Endodermal cell (in vitro differentiated cells): ENCODE data around the gene IQCM. TPM values are rescaled to one million over a fixed set of nuclear protein-coding genes. Genes with fewer than 3 reads are reported as not detected.

Source experiments
- DNase-seq: peaks from one replicate; pipeline ENCODE4 v3.0.0-alpha.2; 2017
- H3K27ac ChIP-seq: 2 replicates; pipeline ENCODE4 v1.5.1; 2013; ENCODE audit warnings: mild to moderate bottlenecking, low read depth, low read length, moderate library complexity
- H3K27me3 ChIP-seq: 2 replicates; pipeline ENCODE4 v1.6.1; 2013; ENCODE audit warnings: mild to moderate bottlenecking, low read length, moderate library complexity; ENCODE audit not compliant: insufficient read depth, control insufficient read depth, poor library complexity, severe bottlenecking
- H3K36me3 ChIP-seq: 2 replicates; pipeline ENCODE4 v1.7.0; 2013; ENCODE audit warnings: mild to moderate bottlenecking, low read length, moderate library complexity; ENCODE audit not compliant: control insufficient read depth, insufficient read depth
- H3K4me1 ChIP-seq: one replicate; pipeline ENCODE4 v1.7.0; 2013; ENCODE audit warnings: low read length; ENCODE audit not compliant: control insufficient read depth, insufficient read depth
- H3K4me3 ChIP-seq: 2 replicates; pipeline ENCODE4 v1.5.1; 2013; ENCODE audit warnings: mild to moderate bottlenecking, low read length, moderate library complexity
- H3K9ac ChIP-seq: 2 replicates; pipeline ENCODE4 v1.6.1; 2013; ENCODE audit warnings: mild to moderate bottlenecking, low read length, moderate library complexity; ENCODE audit not compliant: poor library complexity, severe bottlenecking; ENCODE audit errors: extremely low read depth
- H3K9me3 ChIP-seq: 2 replicates; pipeline ENCODE4 v1.6.1; 2013; ENCODE audit warnings: mild to moderate bottlenecking, low read length, moderate library complexity; ENCODE audit not compliant: control insufficient read depth
- H3K27ac Mint-ChIP-seq: 2 replicates; pipeline ENCODE4 v1.8.0; 2020; ENCODE audit warnings: mixed read lengths
- H3K27me3 Mint-ChIP-seq: 2 replicates; pipeline ENCODE4 v1.8.0; 2021; ENCODE audit warnings: mild to moderate bottlenecking, mixed read lengths; ENCODE audit not compliant: insufficient read depth
- H3K36me3 Mint-ChIP-seq: 2 replicates; pipeline ENCODE4 v1.8.0; 2020; ENCODE audit warnings: low read depth, mixed read lengths
- H3K4me1 Mint-ChIP-seq: 2 replicates; pipeline ENCODE4 v1.8.0; 2020; ENCODE audit warnings: mixed read lengths
- H3K4me3 Mint-ChIP-seq: 2 replicates; pipeline ENCODE4 v1.8.0; 2020; ENCODE audit warnings: mild to moderate bottlenecking, moderate library complexity, mixed read lengths
- H3K9me3 Mint-ChIP-seq: 2 replicates; pipeline ENCODE4 v1.8.0; 2020; ENCODE audit warnings: mild to moderate bottlenecking, mixed read lengths
- CTCF ChIP-seq: fragments of 200-600 bp; sonication (generic); conservative IDR thresholded peaks from 2 replicates; pipeline ENCODE4 v1.5.0; 2021; ENCODE audit warnings: antibody characterized with exemption, mild to moderate bottlenecking
- WGBS, 2 experiments: methylation state at CpG; one replicate each; pipeline versions ENCODE4 v1.1.5 to v1.1.7; 2013; ENCODE audit warnings: missing lambda C conversion rate in 2 of 2, mixed read lengths in 1 of 2; ENCODE audit not compliant: insufficient coverage in 1 of 2, insufficient read length in 1 of 2; 5-methylcytosine and 5-hydroxymethylcytosine counted together
- total RNA-seq, 2 donors: library from RNA; stranded (reverse); fragmentation: NEBNext Ultra II Directional in 1 of 2; extraction: Animal tissue kit (Norgen Biotek cat#: 25700) in 1 of 2; gene quantifications; 2 replicates in 1 of 2; 3 replicates in 1 of 2; pipeline ENCODE4 v1.2.1, GENCODE V29; 2021

Gene IQCM
- total RNA-seq, 2 donors from 2014 or later = not detected

- Histone ChIP-seq H3K36me3 (no peaks in the 10 kb centered on the region), H3K4me3 (no peak overlapping the region), H3K9ac (no peak overlapping the region), H3K9me3 (no peaks in the 10 kb centered on the region), H3K27me3 (no peaks in the 10 kb centered on the region), H3K27ac (no peak overlapping the region), H3K4me1 (no peaks in the 10 kb centered on the region)
- Mint-ChIP-seq H3K36me3 (no peaks in the 10 kb centered on the region), H3K9me3 (no peaks in the 10 kb centered on the region), H3K4me1 (no peaks in the 10 kb centered on the region), H3K4me3 (no peak overlapping the region), H3K27ac (no peak overlapping the region), H3K27me3 (no peaks in the 10 kb centered on the region)
- 94% methylated on average over 2 of the region's 2 CpGs; no CpG with 5 or more reads in 1 of the 2 experiments for WGBS, 2 experiments
- no peak for TF ChIP-seq CTCF
- DNase-seq = no peak
Measured at GRCh38 chr4:149499726-149500125, 315.9 kb downstream of the IQCM start.

GRCh38 chr4:149498246-149498645 lies 317.4 kb downstream of the IQCM start:
- Mint-ChIP-seq H3K4me3 (no peak overlapping the region), H3K27ac (no peak overlapping the region), H3K9me3 (no peaks in the 10 kb centered on the region), H3K4me1 (no peaks in the 10 kb centered on the region), H3K36me3 (no peaks in the 10 kb centered on the region), H3K27me3 (no peaks in the 10 kb centered on the region)
- H3K27ac ChIP-seq = no peak overlapping the region
- no peaks in the 10 kb centered on the region for H3K4me1 ChIP-seq
- H3K27me3 ChIP-seq = no peaks in the 10 kb centered on the region
- no peaks in the 10 kb centered on the region for H3K9me3 ChIP-seq
- TF ChIP-seq CTCF = no peak
- DNase-seq = no peak
- H3K4me3 ChIP-seq = no peak overlapping the region
- WGBS, 2 experiments = 69 to 90% methylated on average over 1 to 3 of the region's 3 CpGs
- no peaks in the 10 kb centered on the region for H3K36me3 ChIP-seq
- H3K9ac ChIP-seq = no peak overlapping the region

GRCh38 chr4:149493492-149493891 lies 322.2 kb downstream of the IQCM start:
- Mint-ChIP-seq H3K36me3 (no peaks in the 10 kb centered on the region), H3K27me3 (no peaks in the 10 kb centered on the region), H3K4me1 (no peaks in the 10 kb centered on the region), H3K4me3 (no peak overlapping the region), H3K9me3 (no peaks in the 10 kb centered on the region), H3K27ac (no peak overlapping the region)
- no peak for DNase-seq
- no peak overlapping the region for H3K27ac ChIP-seq
- TF ChIP-seq CTCF = no peak
- H3K9ac ChIP-seq = no peak overlapping the region
- H3K27me3 ChIP-seq = no peaks in the 10 kb centered on the region
- no peaks in the 10 kb centered on the region for H3K9me3 ChIP-seq
- H3K4me3 ChIP-seq = no peak overlapping the region
- no peaks in the 10 kb centered on the region for H3K4me1 ChIP-seq
- H3K36me3 ChIP-seq = no peaks in the 10 kb centered on the region
- 72% methylated on average over 2 of the region's 2 CpGs; no CpG with 5 or more reads in 1 of the 2 experiments for WGBS, 2 experiments
